Measurements from ENCODE around the gene FER. TPM values are rescaled to one million over a fixed set of nuclear protein-coding genes. Genes with fewer than 3 reads are reported as not detected.

The FER gene
- total and polyA plus RNA-seq, 2 of the 8 experiments (the other 6 are each of a cell fraction or from before 2014, with no cell fraction given): 1.3 to 15.8 TPM

- TF ChIP-seq EZH2 (IDR thresholded peaks at IDR 0.05; ENCODE audit: low read depth, low read length, severe bottlenecking) (no peak), RNF2 (IDR thresholded peaks at IDR 0.05; ENCODE audit: borderline replicate concordance, low read depth, low read length, missing control alignments, poor library complexity, severe bottlenecking) (no peak)
These were observed 6.2 kb downstream of the FER start (continued) for GRCh38 chr5:108753877-108754276.
